Measurements from ENCODE around the gene TAOK3.
A peak's percentile ranks its signal among the peaks of the same experiment; 100 is the strongest.
"Not testable (repeated sequence)": the region's sequence is repeated elsewhere in the genome, so short reads cannot be mapped to it uniquely, and the experiment has no call there.

TAOK3 gene

DNA sequence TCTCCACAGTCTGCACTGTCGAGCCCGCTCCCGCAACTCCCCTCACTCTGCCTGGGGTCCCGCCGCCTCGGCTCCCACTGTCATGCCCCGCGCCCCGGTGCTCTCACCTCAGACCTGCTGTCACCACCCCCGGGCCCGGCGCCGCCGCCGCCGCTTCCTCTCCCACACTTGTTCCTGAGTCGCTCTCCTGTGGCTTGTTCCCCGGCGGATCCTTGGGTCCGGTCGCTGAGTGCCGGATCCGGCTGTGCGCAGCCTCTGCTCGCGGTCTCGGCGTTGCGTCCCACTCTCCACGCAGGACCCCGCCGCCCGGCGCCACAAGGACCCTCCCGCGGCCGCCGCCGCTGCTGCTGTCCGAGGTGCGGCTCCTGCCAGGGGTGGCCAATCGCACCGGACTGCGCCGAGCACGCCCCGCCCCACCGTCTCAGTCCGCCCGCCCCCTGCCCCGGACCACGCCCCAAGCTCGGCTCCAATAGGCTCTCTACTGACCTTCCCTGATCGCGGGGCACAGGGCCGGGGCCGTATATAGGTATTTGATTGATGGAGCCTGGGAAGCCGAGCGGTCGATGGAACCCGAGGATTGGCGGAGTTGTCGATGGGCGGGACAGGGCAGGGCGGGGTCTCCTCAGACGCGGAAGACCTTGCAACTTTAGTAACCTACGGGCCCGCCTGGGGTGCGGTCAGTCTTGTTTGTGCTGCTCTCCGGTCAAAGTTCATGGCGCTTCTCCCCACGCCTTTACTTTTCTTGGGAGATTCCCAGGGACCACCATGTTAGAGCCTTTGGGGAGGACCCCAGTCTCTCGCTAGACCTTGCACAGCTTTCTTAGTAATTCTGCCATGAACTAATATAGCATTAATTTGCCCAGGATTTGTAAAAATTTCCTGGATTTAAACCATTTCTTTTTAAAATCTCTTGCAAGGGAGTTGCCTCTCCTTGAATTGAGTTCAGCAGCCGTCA is at the start of gene TAOK3:
Gene TAOK3 (minus strand): TSS at position 367 of the 955 bp plus-strand sequence. CDS start 117,340 bp downstream, outside the sequence.
- peak; percentile 95 for DNase-seq (ENCODE audit: low read depth)

DNA sequence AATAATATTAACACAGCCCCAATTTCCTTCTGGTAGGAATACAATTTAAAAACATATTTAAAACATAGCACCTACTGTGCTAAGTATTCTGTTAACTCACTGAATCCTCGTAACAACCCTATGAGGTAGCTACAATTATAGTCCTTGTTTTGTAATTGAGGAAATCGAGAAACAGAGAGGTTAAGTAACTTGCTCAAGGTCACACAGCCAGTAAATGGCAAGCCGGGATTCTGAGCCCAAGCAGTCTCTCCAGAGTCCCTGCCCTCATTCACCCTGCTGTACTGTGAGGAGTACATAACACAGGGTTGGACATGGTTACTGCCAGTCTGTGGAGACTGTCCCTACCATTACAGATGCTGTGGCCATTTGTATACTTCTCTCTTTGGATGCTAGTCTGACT is 48.0 kb upstream of the TAOK3 start:
- no peak for DNase-seq (ENCODE audit: low read depth)

DNA sequence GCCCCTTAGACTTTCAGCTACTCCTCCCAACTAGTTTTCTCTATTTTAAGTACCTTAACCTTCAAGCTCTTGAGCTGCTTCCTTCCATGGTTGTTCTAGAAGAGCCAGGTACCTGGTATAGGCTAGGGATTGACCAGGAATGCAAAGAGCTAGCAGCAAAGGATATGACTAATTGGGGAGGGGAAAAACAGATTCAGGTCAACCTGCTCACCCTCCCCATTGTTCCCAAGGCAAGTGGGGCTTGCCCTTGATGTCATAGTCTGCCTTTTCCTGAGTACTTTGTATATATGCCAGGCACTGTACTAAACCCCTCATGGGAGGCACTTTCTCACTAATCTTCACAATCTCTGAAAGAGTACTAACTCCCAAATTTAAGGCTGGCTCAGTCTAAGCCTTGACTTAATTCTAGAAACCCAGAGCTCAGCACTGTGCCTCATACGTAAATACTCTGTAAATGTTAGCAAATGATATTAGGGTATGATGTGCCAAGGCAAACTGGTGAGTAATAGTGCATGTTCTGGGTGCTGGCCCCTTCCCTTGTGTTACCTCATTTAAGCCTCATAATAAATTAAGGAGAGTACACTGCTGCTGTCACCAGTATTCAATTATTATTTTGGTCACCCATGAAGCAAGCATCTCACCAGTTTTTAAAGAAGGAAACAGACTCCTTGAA is 45.8 kb upstream of the TAOK3 start:
- DNase-seq (ENCODE audit: low read depth), result no peak

DNA sequence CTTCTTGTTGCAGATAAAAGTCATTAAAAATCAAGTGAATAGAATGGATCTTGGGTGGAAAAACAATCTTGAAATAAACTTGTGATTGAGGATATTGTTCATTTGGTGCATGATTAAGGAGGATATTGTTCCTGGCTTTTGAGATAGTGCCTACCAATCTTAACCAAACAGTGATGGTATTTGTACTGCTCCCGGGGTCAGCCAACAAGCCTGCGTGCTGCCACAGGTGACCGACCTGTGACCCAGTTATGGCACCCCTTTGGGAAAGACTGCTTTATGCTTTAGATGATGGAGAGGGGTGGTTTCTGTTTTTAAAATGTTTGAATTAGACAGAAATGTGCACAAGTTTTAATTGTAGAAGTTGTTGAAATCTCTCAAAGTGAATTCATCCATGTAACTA is 45.2 kb upstream of the TAOK3 start:
- no peak for DNase-seq (ENCODE audit: low read depth)

DNA sequence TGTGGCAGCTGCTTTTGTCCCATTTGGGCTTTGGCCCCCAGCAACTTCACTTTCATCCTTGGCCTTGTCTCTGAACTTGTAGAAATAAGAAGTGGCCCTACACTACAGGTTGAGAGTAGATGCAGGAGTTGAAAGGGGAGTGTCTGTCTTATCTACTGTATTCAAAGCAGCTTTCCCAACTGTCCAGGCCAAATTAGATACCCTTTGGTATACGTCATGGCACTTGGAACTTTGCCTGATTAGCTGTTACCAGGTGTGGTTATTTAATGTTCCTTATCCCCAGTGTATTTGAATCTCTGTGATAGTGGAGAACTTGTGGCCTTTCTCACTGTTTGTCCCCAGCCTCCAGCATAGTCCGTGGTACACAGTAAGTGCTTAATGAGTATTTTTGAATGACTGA is 37.1 kb upstream of the TAOK3 start:
- no peak for DNase-seq (ENCODE audit: low read depth)

DNA sequence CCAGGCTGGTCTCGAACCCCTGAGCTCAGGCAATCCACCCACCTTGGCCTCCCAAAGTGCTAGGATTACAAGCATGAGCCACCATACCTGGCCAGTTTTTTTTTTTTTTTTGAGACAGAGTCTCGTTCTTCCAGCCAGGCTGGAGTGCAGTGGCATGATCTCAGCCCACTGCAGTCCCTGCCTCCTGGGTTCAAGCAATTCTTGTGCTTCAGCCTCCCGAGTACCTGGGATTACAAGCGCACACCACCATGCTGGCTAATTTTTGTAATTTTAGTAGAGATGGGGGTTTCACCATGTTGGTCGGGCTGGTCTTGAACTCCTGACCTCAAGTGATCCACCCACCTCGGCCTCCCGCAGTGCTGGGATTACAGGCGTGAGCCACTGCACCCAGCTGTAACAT is 35.5 kb upstream of the TAOK3 start:
- DNase-seq (ENCODE audit: low read depth), result not testable (repeated sequence)

DNA sequence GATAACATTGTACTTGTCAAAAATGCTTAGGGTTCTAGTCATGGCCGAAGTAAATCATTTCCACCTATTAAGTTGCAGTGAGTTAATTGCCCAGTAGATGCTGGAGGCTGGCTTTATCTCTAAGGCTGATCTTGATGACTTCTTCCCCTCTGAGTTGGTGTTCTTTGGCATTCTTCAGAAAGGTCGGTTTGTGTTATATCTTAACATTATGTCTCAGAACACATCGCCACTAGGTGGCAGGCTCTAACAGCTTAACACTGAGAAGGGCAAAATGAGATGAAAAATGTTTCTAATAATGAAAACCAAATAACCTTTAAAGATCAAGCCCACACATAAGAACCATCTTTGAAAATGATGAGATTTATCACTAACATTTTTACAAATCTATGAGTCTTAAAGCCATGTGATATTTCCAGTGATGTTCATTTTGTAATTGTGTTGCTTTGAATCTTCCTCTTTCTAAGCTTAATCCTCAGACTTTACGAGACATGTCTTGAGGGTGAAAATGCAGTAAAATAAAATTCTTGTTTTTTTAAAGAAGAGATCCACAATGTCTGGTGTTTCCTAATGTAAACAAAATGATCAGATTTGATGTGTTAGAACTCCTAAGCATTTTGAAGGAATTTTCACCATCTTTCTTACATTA is 32.3 kb upstream of the TAOK3 start:
- peak; percentile 22 for DNase-seq (ENCODE audit: low read depth)

DNA sequence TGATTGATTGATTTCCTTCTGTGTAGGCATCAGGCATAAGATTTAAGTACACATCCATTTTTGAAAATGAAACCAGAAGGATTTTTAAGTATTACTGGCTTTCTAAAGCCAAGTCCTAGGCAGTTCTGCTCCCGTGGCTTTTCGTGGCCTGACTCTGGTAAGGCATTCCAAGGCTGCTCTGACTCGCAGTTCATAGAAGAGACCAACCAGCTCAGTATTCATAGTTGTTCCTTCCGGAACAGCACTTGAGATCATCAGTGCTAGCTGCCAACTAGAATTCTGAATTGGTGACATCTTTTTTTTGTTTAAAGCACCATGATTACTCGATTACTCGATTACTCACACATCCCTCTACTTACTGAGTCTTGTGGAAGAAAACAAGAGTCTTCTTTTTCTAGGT is 29.5 kb upstream of the TAOK3 start:
- no peak for DNase-seq (ENCODE audit: low read depth)

DNA sequence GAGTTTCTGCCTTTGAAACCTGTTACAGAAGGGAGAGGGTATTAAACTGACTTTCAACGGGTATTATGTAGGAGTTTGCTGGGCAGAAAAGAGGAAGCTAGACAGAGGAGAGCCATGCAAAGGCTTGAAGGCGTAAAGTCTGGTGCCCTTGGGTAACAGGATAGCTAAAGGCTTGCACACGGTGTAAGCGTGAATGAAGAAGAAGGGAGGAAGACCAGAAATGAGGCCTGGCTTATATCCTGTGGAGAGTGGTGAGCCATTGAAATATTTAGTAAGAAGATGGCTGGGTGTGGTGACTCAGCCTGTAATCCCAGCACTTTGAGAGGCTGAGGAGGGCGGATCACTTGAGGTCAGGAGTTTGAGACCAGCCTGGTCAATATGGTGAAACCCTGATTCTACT is 26.2 kb upstream of the TAOK3 start:
- DNase-seq (ENCODE audit: low read depth), result no peak

DNA sequence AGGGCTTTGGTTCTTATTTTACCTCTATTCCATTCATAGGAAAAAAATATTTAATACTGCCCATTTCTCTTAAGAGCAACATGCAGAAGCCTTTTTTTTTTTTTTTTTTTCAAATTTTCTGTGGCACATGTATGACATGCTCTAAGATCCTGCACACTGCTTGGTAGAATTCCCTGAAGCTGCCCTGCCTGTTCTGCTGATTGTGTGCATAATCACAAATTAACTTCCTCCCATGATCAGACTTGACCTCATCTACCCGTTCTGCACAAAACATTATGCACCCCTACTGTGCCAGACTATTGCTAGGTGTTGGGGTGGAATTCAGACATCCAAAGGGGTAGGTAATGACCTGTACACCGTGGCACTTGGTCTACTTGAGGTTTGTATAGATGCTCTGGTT is 25.8 kb upstream of the TAOK3 start:
- no peak for DNase-seq (ENCODE audit: low read depth)

DNA sequence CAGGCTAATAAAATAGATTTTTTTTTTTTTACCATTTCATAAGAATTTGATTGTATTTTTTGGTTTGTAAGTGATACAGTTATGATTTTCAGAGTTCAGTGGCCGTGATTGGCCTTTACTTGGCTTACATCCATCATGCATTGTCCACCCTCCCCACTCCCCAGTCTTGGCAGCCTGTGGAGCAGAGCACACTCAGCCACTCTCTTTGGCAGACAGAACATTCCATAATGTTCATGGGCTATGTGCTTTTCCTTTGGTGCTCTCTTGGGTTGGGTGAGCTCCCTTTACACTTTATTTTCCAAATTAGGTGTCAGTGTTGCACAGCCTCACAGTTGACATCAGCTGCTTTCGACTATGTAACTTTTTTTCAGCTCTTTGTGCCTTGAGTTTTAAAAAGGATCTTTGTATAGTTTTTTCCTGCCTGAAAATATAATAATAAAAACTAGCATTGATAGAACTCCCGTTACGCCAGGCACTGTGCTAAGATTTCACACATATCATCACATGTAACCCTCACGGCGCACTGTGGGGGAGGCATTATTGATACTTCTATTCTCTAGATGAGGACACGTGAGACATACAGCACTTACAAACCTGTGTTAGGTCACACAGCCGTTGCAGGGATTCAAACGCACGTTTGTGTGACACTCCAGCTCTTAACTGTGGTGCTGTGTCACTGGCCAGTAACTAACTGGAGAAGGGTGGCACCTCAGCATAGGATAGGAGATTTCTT is 25.2 kb upstream of the TAOK3 start:
- no peak for DNase-seq (ENCODE audit: low read depth)

DNA sequence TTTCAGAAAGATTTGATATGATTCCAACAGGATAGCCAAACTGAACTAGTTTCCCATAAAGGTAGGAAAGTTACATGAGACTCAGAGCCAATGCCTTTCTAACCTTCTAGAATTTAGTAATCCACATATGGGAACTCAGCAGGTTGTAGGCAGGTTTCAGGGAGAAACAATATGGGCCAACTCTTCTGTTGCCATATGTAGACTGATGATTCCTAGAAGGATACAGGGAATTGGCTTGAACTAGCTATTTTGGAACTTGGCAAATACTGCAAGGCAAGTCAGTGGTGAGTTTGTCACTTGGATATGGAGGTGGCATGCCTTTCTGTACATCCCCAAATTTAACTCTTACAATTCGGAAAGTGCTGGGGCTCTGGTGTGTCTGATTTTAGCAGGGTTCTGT is 19.1 kb upstream of the TAOK3 start:
- DNase-seq (ENCODE audit: low read depth), result no peak

DNA sequence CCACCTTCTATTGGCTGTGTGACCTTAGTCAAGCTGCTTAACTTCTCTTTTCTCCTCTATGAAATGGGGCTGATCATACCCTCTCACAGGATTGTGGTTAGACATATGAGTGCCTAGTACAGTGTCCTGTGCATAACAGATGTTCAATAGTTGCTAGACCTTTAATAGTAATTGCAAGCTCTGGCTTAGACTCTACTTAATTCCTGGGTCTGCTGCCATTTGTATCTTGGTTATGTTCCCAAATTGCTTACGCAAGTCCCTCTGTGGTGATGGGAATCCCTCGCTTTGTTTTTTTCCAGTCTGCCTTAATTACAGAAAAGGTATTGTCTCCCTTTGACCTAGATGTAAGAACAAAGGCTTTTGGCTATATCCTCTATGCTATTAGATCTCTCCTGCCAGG is 18.7 kb upstream of the TAOK3 start:
- no peak for DNase-seq (ENCODE audit: low read depth)

DNA sequence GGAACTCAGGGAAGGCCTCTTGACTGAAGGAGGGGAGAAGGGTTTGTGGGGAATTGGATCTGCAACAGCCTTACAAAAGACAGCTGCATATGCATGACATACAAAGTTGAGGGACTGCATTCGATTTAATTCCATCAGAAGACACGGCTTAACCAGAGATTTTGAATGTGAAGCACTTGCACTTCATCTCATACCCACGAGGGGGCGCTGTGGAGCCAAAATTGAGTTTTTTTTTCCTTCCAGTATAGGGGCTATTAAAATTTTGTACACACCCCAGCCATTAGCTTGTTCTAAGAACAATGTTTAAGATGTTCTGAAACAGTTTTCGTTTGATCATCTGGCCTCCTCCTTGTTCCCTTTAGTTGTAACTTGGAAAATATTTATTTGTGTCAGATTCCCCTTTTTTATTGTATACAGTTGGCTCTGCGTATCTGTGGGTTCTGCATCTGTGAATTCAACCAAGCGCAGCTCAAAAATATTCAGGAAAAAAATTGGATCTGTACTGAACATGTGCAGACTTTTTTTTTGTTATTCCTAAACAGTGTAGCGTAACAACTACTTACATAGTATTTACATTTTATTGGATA is 5.3 kb upstream of the TAOK3 start:
- DNase-seq (ENCODE audit: low read depth), result peak; percentile 56

DNA sequence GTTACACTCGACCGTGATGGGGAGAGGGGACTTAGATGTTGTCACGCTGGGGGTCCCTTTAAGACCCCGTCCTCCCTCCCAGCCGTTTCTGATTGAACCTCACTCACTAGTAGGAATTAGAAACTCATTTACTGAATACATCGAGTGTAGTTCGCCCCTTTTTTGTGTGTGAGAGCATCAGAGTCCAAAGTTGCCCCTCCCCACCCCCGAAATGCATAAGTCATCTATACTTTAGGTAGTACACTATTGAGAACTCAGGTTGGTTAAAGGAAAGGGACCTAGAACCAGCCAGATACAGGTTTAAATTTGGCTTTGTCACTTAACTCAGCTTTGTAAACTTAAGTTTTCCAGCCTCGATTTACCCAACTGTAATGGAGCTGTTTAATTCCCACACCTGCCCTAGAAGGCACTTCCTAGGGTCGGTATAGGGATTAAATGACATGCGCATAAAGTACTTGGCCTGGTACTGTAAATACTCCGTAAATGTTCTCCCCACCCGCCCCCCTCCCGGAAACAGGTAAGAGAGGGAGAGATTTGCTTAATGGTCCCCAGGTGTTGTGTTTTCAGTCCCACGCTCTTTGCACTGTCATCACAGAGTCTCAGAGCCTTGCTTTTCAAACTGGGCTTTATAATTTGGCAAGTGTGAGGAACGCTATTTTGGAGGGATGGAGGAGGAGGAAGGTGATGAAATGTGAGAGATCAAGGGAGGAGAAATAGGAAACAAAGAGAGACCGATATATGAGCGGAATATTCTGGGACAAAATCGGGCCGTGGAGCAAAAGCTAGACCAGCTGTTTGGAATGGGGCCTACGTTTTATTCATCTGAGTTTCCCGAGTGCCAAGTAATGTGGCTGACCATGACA is 4.5 kb upstream of the TAOK3 start:
- no peak for DNase-seq (ENCODE audit: low read depth)

DNA sequence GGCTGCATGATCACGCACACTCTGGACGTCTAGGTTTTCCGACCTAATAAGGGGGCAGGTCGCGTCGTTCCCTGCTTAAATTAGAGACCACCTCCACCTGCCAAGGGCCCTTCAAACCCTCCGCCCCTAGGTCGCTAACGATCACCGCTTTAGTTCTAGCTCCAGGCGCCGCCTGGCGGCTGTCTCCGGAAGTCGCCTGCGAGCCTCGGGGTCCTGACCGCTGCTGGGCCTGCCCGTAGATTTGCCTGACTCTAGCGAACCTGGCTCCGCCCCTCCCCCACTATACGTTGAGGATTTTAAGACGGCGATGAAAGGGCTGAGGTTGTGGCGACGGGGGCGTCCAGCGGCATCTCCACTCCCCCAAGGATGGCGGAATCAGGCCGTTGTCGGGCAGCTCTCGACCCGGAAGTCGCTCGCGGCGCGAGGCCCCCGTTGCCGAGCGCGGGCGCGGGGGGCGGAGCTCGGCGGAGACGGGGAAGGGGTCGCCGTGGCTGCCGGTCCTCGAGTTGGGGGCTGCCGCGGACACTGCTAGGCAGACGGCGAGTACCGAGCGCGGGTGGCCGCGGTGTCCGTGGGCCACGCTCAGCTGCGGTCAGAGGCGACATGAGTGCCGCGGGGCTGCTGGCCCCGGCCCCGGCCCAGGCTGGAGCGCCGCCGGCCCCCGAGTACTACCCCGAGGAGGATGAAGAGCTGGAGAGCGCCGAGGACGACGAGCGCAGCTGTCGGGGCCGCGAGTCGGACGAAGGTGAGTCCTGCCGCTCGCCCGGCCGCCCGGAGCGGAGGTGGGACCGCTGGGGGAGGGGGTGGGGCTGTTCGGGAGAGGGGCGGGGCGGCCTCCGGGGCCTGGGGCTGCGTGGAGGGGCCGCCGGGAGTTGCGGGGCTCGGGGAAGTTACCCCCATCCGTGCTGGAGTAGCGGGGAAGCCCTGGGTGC is 3.6 kb upstream of the TAOK3 start, which contains the start of gene SUDS3:
Gene SUDS3 (plus strand): TSS at position 467 of the 932 bp plus-strand sequence. CDS start 137 bp downstream, at position 604.
- peak; percentile 91 for DNase-seq (ENCODE audit: low read depth)

DNA sequence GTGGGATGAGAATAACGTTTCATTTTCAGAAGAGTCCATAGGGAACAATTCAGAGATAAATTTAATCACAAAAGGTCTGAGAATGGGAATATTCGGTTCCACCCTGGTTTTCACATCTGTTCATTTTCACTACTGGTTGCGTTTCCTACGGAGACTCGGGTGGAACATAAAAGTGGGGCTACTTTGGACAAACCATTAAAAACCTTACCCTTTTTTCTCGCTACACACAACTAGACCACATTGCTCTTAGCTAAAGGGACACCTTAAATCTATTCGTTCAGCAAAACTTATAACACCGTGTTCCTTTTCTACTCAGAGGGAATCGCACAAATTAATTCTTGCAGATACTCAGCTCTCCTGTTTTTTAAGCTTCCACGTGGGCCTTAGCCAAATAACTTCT is 2.6 kb upstream of the TAOK3 start:
- no peak for DNase-seq (ENCODE audit: low read depth)

DNA sequence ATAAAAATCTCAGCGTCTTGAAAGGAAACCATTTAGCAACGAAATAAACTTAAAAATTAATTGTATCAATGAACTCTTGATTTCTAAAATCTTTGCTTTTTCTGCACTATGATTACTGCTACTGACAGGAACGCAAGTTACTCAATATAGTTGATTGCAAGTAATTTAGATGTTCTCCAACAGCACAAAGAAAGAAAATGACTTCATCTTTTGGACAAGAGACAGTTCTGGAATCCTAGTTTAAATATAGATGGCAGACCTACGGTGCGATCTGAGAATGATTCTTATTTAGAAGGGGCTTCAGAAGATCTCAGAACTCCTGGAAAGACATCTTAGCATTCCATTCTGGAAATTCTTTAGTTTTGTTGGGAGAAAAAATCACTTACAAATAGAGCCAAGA is 2.2 kb upstream of the TAOK3 start:
- DNase-seq (ENCODE audit: low read depth), result no peak

DNA sequence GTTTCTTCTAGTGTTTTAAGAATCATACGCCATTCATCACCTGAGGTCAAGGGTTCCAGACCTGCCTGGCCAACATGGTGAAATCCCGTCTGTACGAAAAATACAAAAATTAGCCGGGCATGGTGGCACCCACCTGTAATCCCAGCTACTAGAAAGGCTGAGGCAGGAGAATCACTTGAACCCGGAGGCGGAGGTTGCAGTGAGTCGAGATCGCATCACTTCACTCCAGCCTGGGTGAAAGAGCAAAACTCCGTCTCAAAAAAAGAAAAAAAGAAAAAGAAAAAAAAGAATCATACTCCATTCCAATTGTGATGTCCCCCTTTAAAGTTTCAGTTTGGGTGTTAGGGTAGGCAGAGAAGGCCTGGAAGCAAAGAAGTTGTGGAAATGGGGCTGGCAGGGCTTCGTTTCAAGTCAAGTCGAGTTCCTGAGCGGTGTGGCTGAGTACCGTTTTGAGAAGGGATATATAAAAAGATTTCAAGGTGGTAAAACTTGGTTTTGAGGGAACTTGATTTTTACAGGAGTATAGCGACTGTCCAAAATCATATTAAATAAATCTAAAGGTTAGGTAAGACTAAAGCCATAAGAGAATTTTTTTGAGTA is 1.5 kb upstream of the TAOK3 start:
- no peak for DNase-seq (ENCODE audit: low read depth)

Measured in stimulated activated CD4-positive, alpha-beta T cell treated with anti-CD3 and anti-CD28 coated beads, Interleukin-2, amount 100 ng/mL, for 4 hours (primary cell).